ENCODE results near the gene RRAS2. TPM values are rescaled to one million over a fixed set of nuclear protein-coding genes. Genes with fewer than 3 reads are reported as not detected.
"Not testable (repeated sequence)": the region's sequence is repeated elsewhere in the genome, so short reads cannot be mapped to it uniquely, and the experiment has no call there.

The RRAS2 gene
- total RNA-seq, 4 donors from 2014 or later: 12.3 to 86.0 (median 41.7) TPM

DNA sequence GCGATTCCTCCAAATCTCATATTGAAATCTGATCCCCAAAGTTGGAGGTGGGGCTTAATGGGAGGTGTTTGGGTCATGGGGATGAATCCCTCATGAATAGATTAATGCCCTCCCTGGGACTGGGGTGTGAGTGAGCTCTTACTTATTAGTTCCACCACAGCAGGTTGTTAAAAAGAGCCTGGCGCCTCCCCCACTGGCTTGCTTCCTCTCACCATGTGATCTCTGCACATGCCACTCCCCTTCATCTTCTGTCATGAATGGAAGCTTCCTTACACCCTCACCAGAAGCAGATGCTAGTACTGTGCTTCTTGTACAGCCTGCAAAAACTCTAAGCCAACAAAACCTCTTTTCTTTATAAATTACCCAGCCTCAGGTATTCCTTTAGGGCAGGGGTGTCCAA is 8.8 kb downstream of the RRAS2 start:
- H3K4me3 ChIP-seq: no peak overlapping the region
- no peaks in the 10 kb centered on the region for H3K27me3 ChIP-seq
- TF ChIP-seq POLR2AphosphoS5 (IDR thresholded peaks at IDR 0.05) (no peak), CTCF (IDR thresholded peaks at IDR 0.05) (no peak), POLR2A (IDR thresholded peaks at IDR 0.05) (no peak), EP300 (IDR thresholded peaks at IDR 0.05; ENCODE audit: low read depth) (no peak)
- H3K4me1 ChIP-seq: no peaks in the 10 kb centered on the region
- intact Hi-C loops (cut with DNase I; ENCODE audit: low total_unique reads): no loop called here
- H3K27ac ChIP-seq: no peak overlapping the region
- no peaks in the 10 kb centered on the region for H3K9me3 ChIP-seq
- in situ Hi-C loops (cut with MboI; ENCODE audit: low pct_ligation_motif_present in 1 of 4, low pct_unique_long_range_greater_than_20kb in 1 of 4, low sequenced_read_pairs in 3 of 4): no loop called here
- DNase-seq: no peak
- no peaks in the 10 kb centered on the region for H3K36me3 ChIP-seq
- WGBS, 2 donors (ENCODE audit: low coverage in 1 of 2): 94 to 100% methylated on average over 1 to 2 of the region's 2 CpGs

DNA sequence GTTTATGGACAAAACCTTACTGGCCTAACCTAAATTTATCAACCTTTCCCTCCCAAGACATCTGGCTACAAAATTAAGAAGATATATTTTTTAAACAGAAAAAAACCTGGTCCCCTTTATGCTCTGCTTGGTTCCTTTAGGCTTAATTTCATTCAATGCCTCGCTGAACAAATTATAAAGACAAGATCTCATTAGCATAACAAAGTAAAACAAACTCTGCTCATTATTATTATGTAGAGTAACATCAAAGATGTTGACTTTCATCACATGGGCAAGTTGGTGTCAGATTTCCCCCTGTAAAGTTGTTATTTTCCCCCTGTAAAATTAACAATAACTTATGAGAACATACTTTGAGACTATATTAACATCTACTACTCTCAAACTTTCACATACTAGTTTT is 11.0 kb downstream of the RRAS2 start:
- no peak overlapping the region for H3K4me3 ChIP-seq
- 79 to 92% methylated on average over 1 of the region's 1 CpG for whole genome bisulfite sequencing, 2 donors (ENCODE audit: low coverage in 1 of 2)
- H3K27ac ChIP-seq: no peak overlapping the region
- DNase-seq: no peak
- intact Hi-C loops (cut with DNase I; ENCODE audit: low total_unique reads): no loop called here
- TF ChIP-seq POLR2AphosphoS5 (IDR thresholded peaks at IDR 0.05) (no peak), POLR2A (IDR thresholded peaks at IDR 0.05) (no peak), EP300 (IDR thresholded peaks at IDR 0.05; ENCODE audit: low read depth) (no peak)
- H3K9me3 ChIP-seq: no peaks in the 10 kb centered on the region
- H3K27me3 ChIP-seq: no peaks in the 10 kb centered on the region
- peaks cover 0 to under 1% (median 0%) of the 10 kb centered on the region in 4 donors for H3K4me1 ChIP-seq
- in situ Hi-C loops (cut with MboI; ENCODE audit: low pct_ligation_motif_present in 1 of 4, low pct_unique_long_range_greater_than_20kb in 1 of 4, low sequenced_read_pairs in 3 of 4): no loop called here
- no peaks in the 10 kb centered on the region for H3K36me3 ChIP-seq

DNA sequence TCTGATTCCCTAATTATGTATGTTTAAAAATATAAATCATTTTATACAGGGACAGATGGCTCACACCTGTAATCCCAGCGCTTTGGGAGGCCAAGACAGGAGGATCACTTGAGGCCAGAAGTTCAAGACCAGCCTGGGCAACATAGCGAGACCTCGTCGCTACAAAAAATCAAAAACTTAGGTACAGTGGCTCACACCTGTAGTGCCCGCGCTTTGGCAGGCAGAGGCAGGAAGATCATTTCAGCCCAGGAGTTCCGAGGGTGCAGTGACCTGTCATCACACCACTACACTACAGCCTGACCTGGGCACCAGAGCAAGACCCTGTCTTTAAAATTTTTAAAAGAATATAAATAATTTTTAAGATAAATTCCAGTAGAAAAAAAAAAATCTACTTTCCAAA is 11.5 kb downstream of the RRAS2 start:
- in situ Hi-C loops (cut with MboI; ENCODE audit: low pct_ligation_motif_present in 1 of 4, low pct_unique_long_range_greater_than_20kb in 1 of 4, low sequenced_read_pairs in 3 of 4): no loop called here
- WGBS, 2 donors (ENCODE audit: low coverage in 1 of 2): 96 to 98% methylated on average over 5 to 7 of the region's 7 CpGs
- Histone ChIP-seq H3K4me1 (peaks cover 0 to 5% (median 0%) of the 10 kb centered on the region in 4 donors), H3K36me3 (no peaks in the 10 kb centered on the region), H3K27me3 (no peaks in the 10 kb centered on the region), H3K9me3 (no peaks in the 10 kb centered on the region), H3K27ac (no peak overlapping the region), H3K4me3 (no peak overlapping the region)
- no peak for DNase-seq
- intact Hi-C loops (cut with DNase I; ENCODE audit: low total_unique reads): no loop called here
- TF ChIP-seq CTCF (IDR thresholded peaks at IDR 0.05): no peak
- TF ChIP-seq EP300 (IDR thresholded peaks at IDR 0.05; ENCODE audit: low read depth): no peak
- no peak for TF ChIP-seq POLR2A (IDR thresholded peaks at IDR 0.05)
- no peak for TF ChIP-seq POLR2AphosphoS5 (IDR thresholded peaks at IDR 0.05)

- DNase-seq: no peak
- no peak overlapping the region for H3K27ac ChIP-seq
- in situ Hi-C loops (cut with MboI; ENCODE audit: low pct_ligation_motif_present in 1 of 4, low pct_unique_long_range_greater_than_20kb in 1 of 4, low sequenced_read_pairs in 3 of 4) (no loop called here), intact Hi-C loops (cut with DNase I; ENCODE audit: low total_unique reads) (no loop called here)
- H3K4me3 ChIP-seq: no peak overlapping the region
- 97% methylated on average over 2 of the region's 2 CpGs for WGBS, 2 donors (ENCODE audit: low coverage in 1 of 2)
- TF ChIP-seq POLR2AphosphoS5 (IDR thresholded peaks at IDR 0.05) (no peak), EP300 (IDR thresholded peaks at IDR 0.05; ENCODE audit: low read depth) (no peak), CTCF (IDR thresholded peaks at IDR 0.05) (no peak)
- no peaks in the 10 kb centered on the region for H3K27me3 ChIP-seq
- no peaks in the 10 kb centered on the region for H3K9me3 ChIP-seq
- H3K36me3 ChIP-seq: no peaks in the 10 kb centered on the region
- H3K4me1 ChIP-seq: peaks cover 0 to 9% (median 0%) of the 10 kb centered on the region in 4 donors
Observed at GRCh38 chr11:14346303-14346955, 12.6 kb downstream of the RRAS2 start.

DNA sequence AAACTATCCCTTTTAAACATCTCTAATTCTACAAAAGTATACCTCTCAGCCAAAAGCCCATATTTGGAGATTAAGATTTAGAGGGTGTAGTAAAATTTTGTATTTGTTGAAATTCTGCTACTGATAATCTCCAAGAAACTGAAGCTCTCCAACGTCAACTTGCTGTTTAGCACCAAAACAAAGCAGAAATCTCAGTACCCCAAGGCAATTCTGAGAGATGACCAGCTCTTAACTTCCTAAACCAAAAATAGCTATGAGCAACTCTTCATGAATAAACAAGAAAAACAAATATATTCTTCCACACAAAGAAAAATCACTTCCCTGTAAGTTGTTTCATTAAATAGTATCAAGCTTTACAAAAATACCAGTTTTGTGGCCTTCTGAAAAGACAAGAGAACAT is 13.3 kb downstream of the RRAS2 start:
- Histone ChIP-seq H3K4me3 (no peak overlapping the region), H3K36me3 (no peaks in the 10 kb centered on the region), H3K27me3 (no peaks in the 10 kb centered on the region), H3K9me3 (no peaks in the 10 kb centered on the region), H3K27ac (no peak overlapping the region), H3K4me1 (peaks cover 0 to 9% (median 0%) of the 10 kb centered on the region in 4 donors)
- no peak for DNase-seq
- TF ChIP-seq POLR2AphosphoS5 (IDR thresholded peaks at IDR 0.05) (no peak), CTCF (IDR thresholded peaks at IDR 0.05) (no peak), EP300 (IDR thresholded peaks at IDR 0.05; ENCODE audit: low read depth) (no peak), POLR2A (IDR thresholded peaks at IDR 0.05) (no peak)
- 85 to 86% methylated on average over 1 of the region's 1 CpG for WGBS, 2 donors (ENCODE audit: low coverage in 1 of 2)
- in situ Hi-C loops (cut with MboI; ENCODE audit: low pct_ligation_motif_present in 1 of 4, low pct_unique_long_range_greater_than_20kb in 1 of 4, low sequenced_read_pairs in 3 of 4): no loop called here
- intact Hi-C loops (cut with DNase I; ENCODE audit: low total_unique reads): no loop called here

DNA sequence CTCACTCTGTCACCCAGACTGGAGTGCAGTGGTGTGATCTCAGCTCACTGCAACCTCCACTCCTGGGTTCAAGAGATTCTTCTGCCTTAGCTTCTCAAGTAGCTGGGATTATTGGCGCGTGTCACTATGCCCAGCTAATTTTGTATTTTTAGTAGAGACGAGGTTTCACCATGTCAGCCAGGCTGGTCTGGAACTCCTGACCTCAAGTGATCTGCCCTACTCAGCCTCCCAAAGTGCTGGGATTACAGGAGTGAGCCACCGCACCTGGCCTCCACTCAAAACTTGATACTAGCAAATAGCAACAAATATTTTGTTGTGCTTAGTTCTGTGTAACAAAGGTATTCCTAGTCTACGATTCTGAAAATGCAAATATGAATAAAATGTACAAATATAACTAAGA is 14.0 kb downstream of the RRAS2 start:
- H3K4me3 ChIP-seq; intact Hi-C loops (cut with DNase I; ENCODE audit: low total_unique reads); H3K27me3 ChIP-seq; H3K4me1 ChIP-seq; H3K27ac ChIP-seq; in situ Hi-C loops (cut with MboI; ENCODE audit: low pct_ligation_motif_present in 1 of 4, low pct_unique_long_range_greater_than_20kb in 1 of 4, low sequenced_read_pairs in 3 of 4); DNase-seq; H3K36me3 ChIP-seq; H3K9me3 ChIP-seq: not testable (repeated sequence)
- 91 to 96% methylated on average over 2 to 5 of the region's 5 CpGs for WGBS, 2 donors (ENCODE audit: low coverage in 1 of 2)

Measured in transverse colon (tissue), 4 donors.